Lung (tissue), 12 donors: ENCODE measurements around the gene SKA2. TPM values are rescaled to one million over a fixed set of nuclear protein-coding genes. Genes with fewer than 3 reads are reported as not detected.

ENCODE experiments used
- ATAC-seq: fragments of 200-7000 bp; cut with Tn5 transposase; one replicate; pipeline ENCODE4 v1.9.1; 2020; ENCODE audit warnings: moderate number of reproducible peaks; ENCODE audit not compliant: insufficient read depth, low FRiP score
- DNase-seq, 3 donors: peaks; one replicate each; pipeline ENCODE4 v3.0.0-alpha.2; 2013 to 2017
- H3K27ac ChIP-seq, 2 donors: one replicate each; pipeline ENCODE4 v1.5.1; 2013; ENCODE audit warnings: mild to moderate bottlenecking in 2 of 2, moderate library complexity in 2 of 2, control low read depth in 1 of 2, inconsistent platforms in 1 of 2, low read depth in 1 of 2, low read length in 1 of 2
- H3K27me3 ChIP-seq, 3 donors: one replicate each; pipeline ENCODE4 v1.5.1; 2013; ENCODE audit warnings: low read length in 2 of 3; ENCODE audit not compliant: control insufficient read depth in 3 of 3, insufficient read depth in 3 of 3
- H3K36me3 ChIP-seq, 4 donors: one replicate each; pipeline ENCODE4 v1.5.1; 2013; ENCODE audit warnings: low read length in 4 of 4, mild to moderate bottlenecking in 1 of 4, moderate library complexity in 1 of 4; ENCODE audit not compliant: control insufficient read depth in 4 of 4, insufficient read depth in 4 of 4
- H3K4me1 ChIP-seq, 5 donors: one replicate each; pipeline ENCODE4 v1.5.1; 2013; ENCODE audit warnings: low read length in 5 of 5, mild to moderate bottlenecking in 2 of 5, moderate library complexity in 1 of 5; ENCODE audit not compliant: control insufficient read depth in 5 of 5, insufficient read depth in 5 of 5
- H3K4me3 ChIP-seq: one replicate; pipeline ENCODE4 v1.5.1; 2013; ENCODE audit warnings: mild to moderate bottlenecking, control low read depth, moderate library complexity
- H3K9ac ChIP-seq, 2 donors: one replicate each; pipeline ENCODE4 v1.5.1; 2013; ENCODE audit warnings: low read length in 2 of 2, control low read depth in 1 of 2; ENCODE audit not compliant: insufficient read depth in 1 of 2
- H3K9me3 ChIP-seq, 4 donors: one replicate each; pipeline ENCODE4 v1.5.1; 2013; ENCODE audit warnings: low read length in 3 of 4, mild to moderate bottlenecking in 1 of 4, moderate library complexity in 1 of 4; ENCODE audit not compliant: control insufficient read depth in 4 of 4, insufficient read depth in 3 of 4
- CTCF ChIP-seq: IDR thresholded peaks from 2 replicates; pipeline ENCODE4 v1.5.1; 2012; ENCODE audit warnings: mild to moderate bottlenecking; ENCODE audit errors: control extremely low read depth, extremely low read depth
- WGBS, 2 donors: extraction: QIAGEN DNeasy Blood & Tissue Kit; methylation state at CpG; one replicate each; pipeline ENCODE4 v1.1.7; 2013; 5-methylcytosine and 5-hydroxymethylcytosine counted together
- polyA plus RNA-seq, 2 donors: library from polyadenylated mRNA; stranded (reverse); fragments of 200-250 nt; gene quantifications; one replicate each; pipeline ENCODE4 v1.2.1, GENCODE V29; 2013
- total RNA-seq, 2 donors: library from RNA; depleted of rRNA in 1 of 2; stranded (reverse); fragments of >200 nt in 1 of 2; gene quantifications; one replicate each; pipeline ENCODE4 v1.2.1, GENCODE V29; 2014 to 2021
- donor health status: control.
- donor health status: control.
- donor health status: Bipolar disorder and iron deficiency.
- donor health status: healthy.
- donor health status: DM: yes; HTN: yes; CAD: no.

Gene SKA2
- total and polyA plus RNA-seq, 4 donors: 20.0 to 46.7 (median 29.0) TPM

GRCh38 chr17:59084154-59084553, 70.8 kb downstream of the SKA2 start:
- H3K27ac ChIP-seq: no peak overlapping the region
- WGBS, 2 donors: 95 to 98% methylated on average over 4 of the region's 4 CpGs
- H3K9ac ChIP-seq: no peak overlapping the region
- peaks cover 2 to 16% (median 7%) of the 10 kb centered on the region in 4 donors for H3K36me3 ChIP-seq
- ATAC-seq (no peak), DNase-seq (no peak)
- H3K4me1 ChIP-seq: no peaks in the 10 kb centered on the region
- H3K4me3 ChIP-seq: no peak overlapping the region
- TF ChIP-seq CTCF: no peak
- no peaks in the 10 kb centered on the region for H3K9me3 ChIP-seq
- H3K27me3 ChIP-seq: no peaks in the 10 kb centered on the region

- ATAC-seq (no peak), DNase-seq (no peak)
- Histone ChIP-seq H3K9me3 (no peaks in the 10 kb centered on the region), H3K27me3 (no peaks in the 10 kb centered on the region), H3K4me3 (no peak overlapping the region), H3K36me3 (peaks cover 7 to 22% (median 12%) of the 10 kb centered on the region in 4 donors), H3K27ac (no peak overlapping the region), H3K4me1 (no peaks in the 10 kb centered on the region), H3K9ac (no peak overlapping the region)
- no peak for TF ChIP-seq CTCF
Measured at GRCh38 chr17:59074494-59074893, 80.5 kb downstream of the SKA2 start.

GRCh38 chr17:59073972-59074371, 81.0 kb downstream of the SKA2 start:
- 98 to 100% methylated on average over 1 of the region's 1 CpG for WGBS, 2 donors
- Histone ChIP-seq H3K27ac (no peak overlapping the region), H3K9me3 (no peaks in the 10 kb centered on the region), H3K4me3 (no peak overlapping the region), H3K9ac (no peak overlapping the region), H3K4me1 (no peaks in the 10 kb centered on the region), H3K27me3 (no peaks in the 10 kb centered on the region), H3K36me3 (peaks cover 9 to 18% (median 11%) of the 10 kb centered on the region in 4 donors)
- no peak for ATAC-seq
- no peak for TF ChIP-seq CTCF
- no peak for DNase-seq

- DNase-seq (no peak), ATAC-seq (no peak)
- Histone ChIP-seq H3K4me3 (no peak overlapping the region), H3K27ac (no peak overlapping the region), H3K9me3 (no peaks in the 10 kb centered on the region), H3K36me3 (peaks cover 8 to 21% (median 14%) of the 10 kb centered on the region in 4 donors), H3K9ac (no peak overlapping the region), H3K4me1 (no peaks in the 10 kb centered on the region), H3K27me3 (no peaks in the 10 kb centered on the region)
- TF ChIP-seq CTCF: no peak
- 100% methylated on average over 1 of the region's 1 CpG for WGBS, 2 donors
Measured at GRCh38 chr17:59069856-59070255, 85.1 kb downstream of the SKA2 start.
